Measurements from ENCODE around the gene SEC23IP.
"Not testable (repeated sequence)": the region's sequence is repeated elsewhere in the genome, so short reads cannot be mapped to it uniquely, and the experiment has no call there.

Gene SEC23IP
- total RNA-seq, result 38.8 reads per million, percentile 62 among the genes with 10 or more reads in this experiment

- DNase-seq, result peak; percentile 89
These were observed at the start of gene SEC23IP for GRCh38 chr10:119892188-119893065. TSS of gene SEC23IP (plus strand) at chr10:119892730. CDS start at chr10:119892783, 53 bp downstream.

- no peak for DNase-seq
These were observed 46.9 kb upstream of the SEC23IP start for GRCh38 chr10:119845656-119846055.

- no peak for DNase-seq
These were observed 43.3 kb upstream of the SEC23IP start for GRCh38 chr10:119849031-119849789.

DNA sequence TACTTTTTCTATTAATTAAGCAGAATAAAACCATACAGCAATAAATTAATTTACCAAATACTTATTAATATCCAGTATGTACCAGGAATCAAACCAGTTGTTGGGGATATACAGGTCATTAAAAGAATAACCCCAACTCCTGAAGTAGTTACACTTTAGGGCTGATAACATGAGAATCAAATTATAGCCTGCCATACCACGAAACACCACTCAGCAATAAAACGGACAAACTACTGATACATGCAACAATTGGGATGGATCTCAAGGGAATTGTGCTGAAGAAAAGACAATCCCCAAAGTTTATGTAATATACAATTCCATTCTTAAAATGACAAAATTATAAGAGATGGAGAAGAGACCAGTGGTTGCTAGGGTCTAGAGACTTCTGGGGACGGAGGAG is 42.6 kb upstream of the SEC23IP start:
- DNase-seq, result no peak

DNA sequence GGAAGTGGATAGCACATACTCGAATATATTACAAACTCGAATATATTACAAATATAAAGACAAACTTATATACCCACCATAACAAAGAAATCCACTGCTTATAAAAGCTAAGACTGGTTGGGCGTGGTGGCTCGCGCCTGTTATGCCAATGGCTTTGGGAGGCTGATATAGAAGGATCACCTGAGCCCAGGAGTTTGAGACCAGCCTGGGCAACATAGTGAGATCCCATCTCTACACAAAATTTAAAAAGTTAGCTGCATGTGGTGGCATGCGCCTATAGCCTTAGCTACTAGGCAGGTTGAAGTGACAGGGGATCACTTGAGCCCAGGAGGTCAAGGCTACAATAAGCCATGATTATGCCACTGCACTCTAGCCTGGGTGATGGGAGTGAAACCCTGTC is 40.3 kb upstream of the SEC23IP start:
- no peak for DNase-seq

- DNase-seq, result no peak
These were observed 39.7 kb upstream of the SEC23IP start for GRCh38 chr10:119852822-119853221.

GRCh38 chr10:119853574-119853973 is 39.0 kb upstream of the SEC23IP start:
- no peak for DNase-seq

DNA sequence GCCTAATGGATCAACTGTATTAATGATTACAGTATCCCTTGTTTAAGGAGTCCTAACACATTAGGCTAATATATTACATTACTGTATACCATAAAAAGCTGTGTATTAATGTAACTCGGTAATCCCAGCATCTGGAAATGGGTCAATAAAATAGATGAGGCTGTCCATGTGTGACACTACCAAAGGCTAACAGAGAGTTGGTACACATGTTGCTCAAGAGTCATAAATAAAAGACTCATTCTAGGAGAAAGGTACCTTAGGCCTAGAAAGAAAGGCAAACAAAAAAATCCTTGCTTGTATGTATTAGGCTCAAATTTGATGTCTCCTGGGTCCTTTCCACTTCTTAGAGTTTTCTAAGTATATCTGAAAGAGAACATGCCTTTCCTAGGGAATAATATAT is 34.5 kb upstream of the SEC23IP start:
- DNase-seq, result no peak

DNA sequence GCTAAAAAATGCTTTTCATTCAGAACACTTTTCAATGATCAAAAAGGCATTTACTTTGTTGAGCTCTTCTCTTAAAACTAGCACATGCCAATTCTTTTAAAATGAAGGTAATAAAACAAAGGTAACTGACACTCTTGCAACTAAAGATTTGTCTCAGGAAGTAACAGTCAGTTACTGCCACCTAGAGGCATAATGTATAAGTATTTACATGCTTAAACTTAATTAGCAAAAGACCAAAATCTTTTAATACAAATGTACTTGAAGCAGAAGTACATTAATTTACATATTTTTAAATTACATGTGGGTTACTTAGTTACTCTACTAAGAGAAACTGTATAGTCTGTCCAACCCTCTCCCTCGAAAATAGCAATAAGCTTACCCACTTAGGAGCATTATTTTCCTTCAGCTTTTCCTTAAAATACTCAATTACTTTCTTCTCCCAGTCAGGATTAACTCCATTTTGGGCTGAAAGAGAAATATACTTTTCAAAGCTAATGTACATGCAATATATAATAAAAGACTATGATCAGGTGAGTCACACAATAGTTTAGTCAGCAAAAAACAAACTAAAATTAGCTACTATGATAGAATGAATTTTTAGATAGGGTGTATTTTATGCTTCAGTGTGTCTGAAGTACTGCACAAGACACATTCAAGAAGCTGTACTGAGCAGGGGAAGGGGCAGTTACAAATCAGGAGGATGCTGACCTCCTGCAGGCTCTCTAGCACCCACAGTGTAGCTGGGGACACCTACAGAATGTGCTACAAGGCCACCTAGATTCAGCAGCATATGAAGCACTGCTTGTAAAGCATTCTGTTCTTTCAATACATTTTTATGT is 32.9 kb upstream of the SEC23IP start:
- DNase-seq, result no peak

DNA sequence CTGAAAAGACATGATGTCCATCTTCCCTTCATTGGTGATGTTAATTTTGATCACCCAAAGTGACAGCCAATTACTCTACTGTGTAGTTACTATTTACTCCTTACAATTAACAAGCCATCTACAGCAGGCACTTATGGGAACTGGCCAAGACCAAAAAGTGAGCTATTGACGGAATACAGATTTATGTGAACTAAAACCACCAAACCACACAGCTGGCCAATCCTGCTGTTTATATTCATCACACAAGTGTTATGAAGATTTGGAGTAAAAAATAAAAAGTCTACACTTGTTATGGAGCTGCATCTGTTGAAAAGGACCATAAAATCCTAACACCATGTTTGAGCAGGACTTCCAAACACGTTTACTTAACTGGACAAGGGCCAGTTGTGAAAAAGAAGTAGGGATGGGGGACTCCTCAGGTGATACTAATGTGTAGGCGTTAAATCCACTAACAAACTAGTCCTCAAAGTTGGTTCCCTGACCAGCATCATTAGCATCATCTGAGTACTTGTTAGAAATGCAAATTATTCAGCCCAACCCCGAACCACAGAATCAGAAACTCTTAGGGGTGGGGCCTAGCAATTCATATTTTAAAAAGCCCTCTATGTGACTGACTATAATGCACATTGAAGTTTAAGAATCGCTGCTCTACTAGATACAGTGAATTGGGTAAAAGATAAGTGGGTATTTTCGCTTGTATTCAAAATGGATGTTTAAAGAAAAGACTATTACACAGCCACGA is 31.5 kb upstream of the SEC23IP start:
- DNase-seq, result no peak

- DNase-seq, result no peak
These were observed 30.0 kb upstream of the SEC23IP start for GRCh38 chr10:119862524-119862923.

DNA sequence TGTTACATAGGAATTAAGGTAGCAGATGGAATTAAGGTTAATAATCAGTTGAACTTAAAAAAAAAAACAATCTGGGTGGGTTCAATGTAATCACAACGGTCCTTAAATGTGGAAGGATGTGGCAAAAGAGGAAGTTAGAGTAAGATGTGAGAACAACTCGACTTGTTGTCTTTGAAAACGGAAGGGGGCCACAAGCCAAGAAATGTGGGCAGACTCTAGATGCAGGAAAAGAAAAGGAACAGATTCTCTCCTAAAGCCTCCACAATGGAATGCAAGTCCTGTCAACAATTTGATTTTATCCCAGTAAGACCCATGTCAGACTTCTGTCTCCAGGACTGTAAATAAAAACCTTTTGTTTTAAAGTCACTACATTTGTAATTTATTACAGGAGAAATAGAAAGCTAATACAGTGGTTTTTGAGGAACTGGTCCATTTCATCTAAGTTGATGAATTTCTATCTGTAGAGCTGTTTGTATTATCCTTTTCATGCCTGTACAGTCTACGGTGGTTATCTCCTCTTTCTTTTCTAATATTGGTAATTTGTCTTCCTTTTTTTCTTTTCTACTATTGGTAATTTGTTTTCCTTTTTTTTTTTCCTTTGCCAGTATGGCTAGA is 28.5 kb upstream of the SEC23IP start:
- DNase-seq, result no peak

DNA sequence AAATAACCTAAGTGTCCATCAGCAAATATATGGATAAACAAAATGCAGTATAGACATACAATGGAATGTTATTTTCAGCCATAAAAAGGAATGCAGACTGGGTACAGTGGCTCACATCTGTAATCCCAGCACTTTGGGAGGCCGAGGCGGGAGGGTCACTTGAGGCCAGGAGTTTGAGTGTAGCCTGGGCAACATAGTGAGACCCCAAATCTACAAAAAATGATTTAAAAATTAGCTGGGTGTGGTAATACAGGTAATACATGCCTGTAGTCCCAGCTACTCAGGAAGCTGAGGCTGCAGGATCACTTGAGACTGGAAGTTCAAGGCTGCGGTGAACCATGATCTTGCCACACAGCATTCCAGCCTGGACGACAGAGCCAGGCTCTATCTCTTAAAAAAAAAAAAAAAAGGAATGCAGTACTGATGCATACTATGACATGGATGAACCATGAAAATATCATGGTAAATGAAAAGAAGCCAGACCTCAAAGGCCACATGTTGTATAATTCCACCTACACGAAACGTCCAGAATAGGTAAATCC is 26.8 kb upstream of the SEC23IP start:
- DNase-seq, result no peak

DNA sequence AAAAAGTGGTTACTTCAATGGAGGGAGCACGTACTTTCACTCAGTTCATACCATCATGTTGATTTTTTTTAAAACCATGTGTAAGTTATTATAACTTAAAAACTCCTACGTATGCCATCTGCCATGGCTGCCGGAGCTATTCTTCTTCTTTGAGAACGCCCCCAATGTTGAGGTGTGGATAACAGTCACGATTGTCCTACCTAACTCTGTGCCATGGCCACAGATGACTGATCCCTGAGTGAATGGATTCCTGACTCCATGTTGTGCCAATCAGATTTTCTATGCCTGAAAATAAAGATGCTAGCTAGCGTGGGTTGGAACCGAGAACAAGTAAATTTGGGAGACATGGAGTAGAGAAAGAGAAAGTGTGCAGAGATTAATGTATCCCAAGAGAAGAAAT is 25.2 kb upstream of the SEC23IP start:
- no peak for DNase-seq

GRCh38 chr10:119869398-119869797 is 23.1 kb upstream of the SEC23IP start:
- DNase-seq, result not testable (repeated sequence)

- DNase-seq, result peak; percentile 54
These were observed 20.5 kb upstream of the SEC23IP start for GRCh38 chr10:119871881-119872609.

DNA sequence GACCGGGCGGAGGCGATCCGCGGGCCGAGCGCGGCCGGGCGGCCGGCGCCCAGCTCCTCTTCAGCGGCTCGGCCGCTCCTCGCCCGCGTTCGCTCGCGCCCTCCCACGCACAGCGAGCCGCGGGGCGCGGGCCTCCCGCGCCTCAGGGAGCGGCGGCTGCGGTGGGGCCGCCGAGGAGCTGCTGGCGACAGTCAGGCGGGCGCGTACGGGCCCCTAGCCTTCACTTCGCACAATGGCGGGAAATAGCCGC is 20.0 kb upstream of the SEC23IP start, which contains the start of gene MCMBP:
Gene MCMBP, minus strand, starts transcription at position 234 of the 250 bp plus-strand sequence. CDS start 259 bp downstream, outside the sequence.
- DNase-seq, result no peak

- DNase-seq, result peak; percentile 82
These were observed 19.5 kb upstream of the SEC23IP start for GRCh38 chr10:119872860-119873681.

DNA sequence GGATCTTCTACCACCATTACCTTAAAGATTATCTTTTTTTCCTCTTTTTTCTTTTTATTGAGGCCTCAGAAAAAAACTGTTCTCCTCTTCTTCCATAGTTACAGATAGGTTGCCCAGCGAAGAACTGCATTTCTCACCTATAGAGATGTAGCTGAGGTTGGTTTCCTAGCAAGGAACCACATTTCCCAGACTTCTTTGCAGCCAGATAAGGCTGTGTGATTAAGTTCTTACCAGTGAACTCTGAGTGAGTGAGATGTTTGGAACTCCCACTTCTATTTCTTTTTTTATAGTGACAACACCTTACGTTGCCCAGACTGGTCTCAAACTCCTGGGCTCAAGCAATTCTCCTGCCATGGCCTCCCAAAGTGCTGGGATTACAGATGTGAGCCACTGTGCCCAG is 14.0 kb upstream of the SEC23IP start:
- DNase-seq, result no peak

All from effector CD4-positive, alpha-beta T cell (primary cell).